WTC11 (cell line): ENCODE data around the gene SRP9. TPM values are rescaled to one million over a fixed set of nuclear protein-coding genes. Genes with fewer than 3 reads are reported as not detected.
"Not testable (repeated sequence)": the region's sequence is repeated elsewhere in the genome, so short reads cannot be mapped to it uniquely, and the experiment has no call there.

Experiments used
- ATAC-seq: fragments of 200-7000 bp; cut with Tn5 transposase; 2 replicates; pipeline ENCODE4 v1.10.0; 2021; ENCODE audit warnings: mild to moderate bottlenecking, moderate library complexity
- CTCF ChIA-PET: fragments of 300-600 bp; sonication (Branson Sonifier 250); formaldehyde crosslinking; loops from one replicate; lab custom pipeline; 2021; ENCODE audit warnings: antibody characterized with exemption; lab: Charles Lee
- POLR2A ChIA-PET: fragments of 350-600 bp; sonication (Branson Sonifier 250); formaldehyde crosslinking; loops from one replicate; lab custom pipeline; 2021; ENCODE audit warnings: antibody characterized with exemption; lab: Charles Lee
- DNase-seq: peaks from one replicate; pipeline ENCODE4 v3.0.0; 2021; ENCODE audit warnings: low spot score
- H3K27ac Mint-ChIP-seq: 2 replicates; pipeline ENCODE4 v1.8.0; 2021; ENCODE audit warnings: mixed read lengths
- H3K27me3 Mint-ChIP-seq: 2 replicates; pipeline ENCODE4 v1.8.0; 2021; ENCODE audit warnings: low read depth, mild to moderate bottlenecking, moderate library complexity, mixed read lengths
- H3K36me3 Mint-ChIP-seq: 2 replicates; pipeline ENCODE4 v1.8.0; 2021; ENCODE audit warnings: mixed read lengths
- H3K4me1 Mint-ChIP-seq: 2 replicates; pipeline ENCODE4 v1.8.0; 2022; ENCODE audit warnings: mixed read lengths
- H3K4me3 Mint-ChIP-seq: 2 replicates; pipeline ENCODE4 v1.8.0; 2021; ENCODE audit warnings: mild to moderate bottlenecking, moderate library complexity, mixed read lengths
- H3K9me3 Mint-ChIP-seq: 2 replicates; pipeline ENCODE4 v1.8.0; 2021; ENCODE audit warnings: mixed read lengths
- ATF2 ChIP-seq: sonication (generic); formaldehyde crosslinking; IDR thresholded peaks from 2 replicates; pipeline ENCODE4 v1.8.1; 2022; ENCODE audit warnings: low read depth, missing genetic modification reagents, borderline replicate concordance
- CBFB ChIP-seq: sonication (generic); formaldehyde crosslinking; IDR thresholded peaks from 2 replicates; pipeline ENCODE4 v1.8.1; 2022; ENCODE audit warnings: mild to moderate bottlenecking, low read depth, missing genetic modification reagents
- CREB1 ChIP-seq: sonication (generic); formaldehyde crosslinking; IDR thresholded peaks from 2 replicates; pipeline ENCODE4 v1.8.0; 2023; ENCODE audit warnings: mild to moderate bottlenecking, missing genetic modification reagents
- ERG ChIP-seq: fragments of 250-450 bp; sonication (Bioruptor Pico); IDR thresholded peaks from 2 replicates; pipeline ENCODE4 v1.8.0; 2021; ENCODE audit warnings: mild to moderate bottlenecking
- FOXK1 ChIP-seq: sonication (generic); formaldehyde crosslinking; IDR thresholded peaks from 2 replicates; pipeline ENCODE4 v1.8.0; 2022; ENCODE audit warnings: mild to moderate bottlenecking, moderate library complexity, missing genetic modification reagents
- GRHL2 ChIP-seq: fragments of 250-450 bp; sonication (Bioruptor Pico); IDR thresholded peaks from 2 replicates; pipeline ENCODE4 v1.8.0; 2022; ENCODE audit warnings: mild to moderate bottlenecking, moderate library complexity; ENCODE audit not compliant: insufficient replicate concordance, severe bottlenecking
- HMGA2 ChIP-seq: fragments of 250-450 bp; sonication (Bioruptor Pico); IDR thresholded peaks from 2 replicates; pipeline ENCODE4 v1.4.0; 2021; ENCODE audit warnings: mild to moderate bottlenecking, moderate library complexity
- MYBL2 ChIP-seq: sonication (generic); formaldehyde crosslinking; IDR thresholded peaks from 2 replicates; pipeline ENCODE4 v1.8.1; 2023; ENCODE audit warnings: mild to moderate bottlenecking, moderate library complexity, missing genetic modification reagents
- NFATC4 ChIP-seq: fragments of 250-450 bp; sonication (Bioruptor Pico); IDR thresholded peaks from 2 replicates; pipeline ENCODE4 v1.9.0; 2021; ENCODE audit warnings: mild to moderate bottlenecking
- NR2C2 ChIP-seq: sonication (generic); formaldehyde crosslinking; IDR thresholded peaks from 2 replicates; pipeline ENCODE4 v1.8.0; 2022; ENCODE audit warnings: mild to moderate bottlenecking, missing genetic modification reagents
- RELA ChIP-seq: sonication (generic); formaldehyde crosslinking; IDR thresholded peaks from 2 replicates; pipeline ENCODE4 v1.8.1; 2022; ENCODE audit warnings: missing genetic modification reagents, mild to moderate bottlenecking, borderline replicate concordance
- SMAD3 ChIP-seq: sonication (generic); formaldehyde crosslinking; IDR thresholded peaks from 2 replicates; pipeline ENCODE4 v1.8.0; 2022; ENCODE audit warnings: missing genetic modification reagents, mild to moderate bottlenecking, borderline replicate concordance
- SMAD4 ChIP-seq: sonication (generic); formaldehyde crosslinking; IDR thresholded peaks from 2 replicates; pipeline ENCODE4 v1.8.0; 2022; ENCODE audit warnings: mild to moderate bottlenecking, missing genetic modification reagents
- SOX15 ChIP-seq: fragments of 250-450 bp; sonication (Bioruptor Pico); IDR thresholded peaks from 2 replicates; pipeline ENCODE4 v1.9.0; 2021; ENCODE audit warnings: mild to moderate bottlenecking
- STAT6 ChIP-seq: sonication (generic); formaldehyde crosslinking; conservative IDR thresholded peaks from 2 replicates; pipeline ENCODE4 v1.8.1; 2023; ENCODE audit warnings: mild to moderate bottlenecking, low read depth, missing genetic modification reagents, moderate library complexity
- TP53 ChIP-seq: sonication (generic); formaldehyde crosslinking; IDR thresholded peaks from 2 replicates; pipeline ENCODE4 v1.8.1; 2023; ENCODE audit warnings: mild to moderate bottlenecking, missing genetic modification reagents
- USF2 ChIP-seq: sonication (generic); formaldehyde crosslinking; IDR thresholded peaks from 2 replicates; pipeline ENCODE4 v1.8.1; 2023; ENCODE audit warnings: mild to moderate bottlenecking, missing genetic modification reagents, moderate library complexity
- ZNF121 ChIP-seq: sonication (generic); formaldehyde crosslinking; IDR thresholded peaks from 2 replicates; pipeline ENCODE4 v1.8.0; 2023; ENCODE audit warnings: missing genetic modification reagents
- ZNF317 ChIP-seq: sonication (generic); formaldehyde crosslinking; IDR thresholded peaks from 2 replicates; pipeline ENCODE4 v1.8.1; 2023; ENCODE audit warnings: low read depth, mild to moderate bottlenecking, moderate library complexity, missing genetic modification reagents, borderline replicate concordance
- ZNF423 ChIP-seq: fragments of 250-450 bp; sonication (Bioruptor Pico); IDR thresholded peaks from 2 replicates; pipeline ENCODE4 v2.1.2; 2022; ENCODE audit warnings: mild to moderate bottlenecking, moderate library complexity
- ZNF512 ChIP-seq: sonication (generic); formaldehyde crosslinking; IDR thresholded peaks from 2 replicates; pipeline ENCODE4 v1.8.1; 2022; ENCODE audit warnings: missing genetic modification reagents, borderline replicate concordance
- ZNF532 ChIP-seq: fragments of 250-450 bp; sonication (Bioruptor Pico); IDR thresholded peaks from 2 replicates; pipeline ENCODE4 v1.9.0; 2021; ENCODE audit warnings: mild to moderate bottlenecking, borderline replicate concordance
- total RNA-seq: library from RNA; stranded (reverse); gene quantifications from 3 replicates; pipeline ENCODE4 v1.2.3, GENCODE V29; 2021

Gene SRP9
- total RNA-seq, 1 experiment from 2014 or later: 375 TPM

- Mint-ChIP-seq H3K4me1 (no peaks in the 10 kb centered on the region), H3K4me3 (no peak overlapping the region), H3K27ac (no peak overlapping the region), H3K27me3 (no peaks in the 10 kb centered on the region), H3K36me3 (peaks cover 54% of the 10 kb centered on the region), H3K9me3 (no peaks in the 10 kb centered on the region)
- TF ChIP-seq HMGA2 (CRISPR knock-in tag) (no peak), CREB1 (no peak), USF2 (no peak), ERG (no peak), SMAD3 (CRISPR knock-in tag) (no peak), SMAD4 (no peak), MYBL2 (CRISPR knock-in tag) (no peak), RELA (CRISPR knock-in tag) (no peak), STAT6 (CRISPR knock-in tag) (no peak), ZNF532 (CRISPR knock-in tag) (no peak)
- ATAC-seq: no peak
- DNase-seq: no peak
- ChIA-PET POLR2A (no interaction called here), CTCF (interaction anchor here (0.8 kb wide), 1 partner anchor 10 kb away, joined by 3 read pairs; no protein-coding TSS in a partner anchor)
Measured at GRCh38 chr1:225835856-225836255, 58.2 kb downstream of the SRP9 start.

- H3K27me3 Mint-ChIP-seq, CTCF ChIA-PET, ATAC-seq, H3K9me3 Mint-ChIP-seq, DNase-seq, H3K4me3 Mint-ChIP-seq, H3K27ac Mint-ChIP-seq, POLR2A ChIA-PET, H3K4me1 Mint-ChIP-seq: not testable (repeated sequence)
- peak; percentile 64; the same call in 1 of the 2 replicates for TF ChIP-seq ZNF121 (CRISPR knock-in tag)
- peaks cover 53% of the 10 kb centered on the region for H3K36me3 Mint-ChIP-seq
Measured at GRCh38 chr1:225836296-225836695, 58.7 kb downstream of the SRP9 start.

GRCh38 chr1:225838793-225839192, 61.2 kb downstream of the SRP9 start:
- H3K9me3 Mint-ChIP-seq: no peaks in the 10 kb centered on the region
- H3K4me1 Mint-ChIP-seq: 0 out of 2 replicates have a peak, but pooled peaks cover 4% of the 10 kb centered on the region
- DNase-seq (no peak), ATAC-seq (no peak)
- H3K36me3 Mint-ChIP-seq: peaks cover 32% of the 10 kb centered on the region
- no peaks in the 10 kb centered on the region for H3K27me3 Mint-ChIP-seq
- H3K27ac Mint-ChIP-seq: no peak overlapping the region
- ChIA-PET POLR2A (no interaction called here), CTCF (interaction anchor here (1.0 to 1.2 kb wide), 2 partner anchors 61 to 98 kb away, joined by 3 read pairs; partner anchors contain the start of gene SRP9)
- no peak overlapping the region for H3K4me3 Mint-ChIP-seq
- no peak for TF ChIP-seq CBFB
- no peak for TF ChIP-seq SOX15 (CRISPR knock-in tag)
- no peak for TF ChIP-seq ZNF317 (CRISPR knock-in tag)
- TF ChIP-seq ZNF512 (CRISPR knock-in tag): no peak
- no peak for TF ChIP-seq NR2C2 (CRISPR knock-in tag)
- no peak for TF ChIP-seq SMAD4
- TF ChIP-seq GRHL2 (CRISPR knock-in tag): no peak
- no peak for TF ChIP-seq TP53 (CRISPR knock-in tag)
- no peak for TF ChIP-seq NFATC4 (CRISPR knock-in tag)
- TF ChIP-seq ATF2 (CRISPR knock-in tag): no peak
- TF ChIP-seq FOXK1 (CRISPR knock-in tag): no peak
- no peak for TF ChIP-seq ZNF423 (CRISPR knock-in tag)
